GM21619 (cell line): ENCODE data around the gene NXPH4.
A peak's percentile ranks its signal among the peaks of the same experiment; 100 is the strongest.

Experiments
- ATAC-seq: cut with Tn5 transposase; IDR thresholded peaks from one replicate; pipeline ENCODE4 v1.9.1; 2021; ENCODE audit not compliant: unreplicated experiment

NXPH4 gene

GRCh38 chr12:57182918-57183575 lies 33.5 kb upstream of the NXPH4 start:
- ATAC-seq: peak; percentile 88

GRCh38 chr12:57183939-57184725 lies 32.5 kb upstream of the NXPH4 start:
- no peak for ATAC-seq

- no peak for ATAC-seq
Measured at GRCh38 chr12:57185403-57185802, 31.2 kb upstream of the NXPH4 start.

GRCh38 chr12:57185906-57186508 lies 30.6 kb upstream of the NXPH4 start:
- ATAC-seq: no peak

- ATAC-seq: no peak
Measured at GRCh38 chr12:57187222-57188089, 29.1 kb upstream of the NXPH4 start.

- no peak for ATAC-seq
Measured at GRCh38 chr12:57188090-57188425, 28.5 kb upstream of the NXPH4 start.

- no peak for ATAC-seq
Measured at GRCh38 chr12:57190037-57190436, 26.6 kb upstream of the NXPH4 start.

GRCh38 chr12:57190821-57191220 lies 25.8 kb upstream of the NXPH4 start:
- no peak for ATAC-seq

- no peak for ATAC-seq
Measured at GRCh38 chr12:57191410-57191809, 25.2 kb upstream of the NXPH4 start.

GRCh38 chr12:57192920-57193319 lies 23.7 kb upstream of the NXPH4 start:
- ATAC-seq: no peak

- no peak for ATAC-seq
Measured at GRCh38 chr12:57193706-57194245, 22.8 kb upstream of the NXPH4 start.

- no peak for ATAC-seq
Measured at GRCh38 chr12:57194253-57194652, 22.3 kb upstream of the NXPH4 start.

- no peak for ATAC-seq
Measured at GRCh38 chr12:57195186-57195585, 21.4 kb upstream of the NXPH4 start.

GRCh38 chr12:57195611-57196371 lies 20.8 kb upstream of the NXPH4 start:
- ATAC-seq: no peak

- ATAC-seq: no peak
Measured at GRCh38 chr12:57196439-57196838, 20.2 kb upstream of the NXPH4 start.

GRCh38 chr12:57196956-57197355 lies 19.6 kb upstream of the NXPH4 start:
- no peak for ATAC-seq

- ATAC-seq: no peak
Measured at GRCh38 chr12:57198329-57198728, 18.3 kb upstream of the NXPH4 start.

GRCh38 chr12:57199191-57199590 lies 17.4 kb upstream of the NXPH4 start:
- ATAC-seq: no peak

- ATAC-seq: no peak
Measured at GRCh38 chr12:57200497-57200896, 16.1 kb upstream of the NXPH4 start.

- no peak for ATAC-seq
Measured at GRCh38 chr12:57201219-57201618, 15.4 kb upstream of the NXPH4 start.
